Measurements from ENCODE around the gene TMEM106A.
"Not testable (repeated sequence)": the region's sequence is repeated elsewhere in the genome, so short reads cannot be mapped to it uniquely, and the experiment has no call there.

The TMEM106A gene, protein sequence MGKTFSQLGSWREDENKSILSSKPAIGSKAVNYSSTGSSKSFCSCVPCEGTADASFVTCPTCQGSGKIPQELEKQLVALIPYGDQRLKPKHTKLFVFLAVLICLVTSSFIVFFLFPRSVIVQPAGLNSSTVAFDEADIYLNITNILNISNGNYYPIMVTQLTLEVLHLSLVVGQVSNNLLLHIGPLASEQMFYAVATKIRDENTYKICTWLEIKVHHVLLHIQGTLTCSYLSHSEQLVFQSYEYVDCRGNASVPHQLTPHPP

DNA sequence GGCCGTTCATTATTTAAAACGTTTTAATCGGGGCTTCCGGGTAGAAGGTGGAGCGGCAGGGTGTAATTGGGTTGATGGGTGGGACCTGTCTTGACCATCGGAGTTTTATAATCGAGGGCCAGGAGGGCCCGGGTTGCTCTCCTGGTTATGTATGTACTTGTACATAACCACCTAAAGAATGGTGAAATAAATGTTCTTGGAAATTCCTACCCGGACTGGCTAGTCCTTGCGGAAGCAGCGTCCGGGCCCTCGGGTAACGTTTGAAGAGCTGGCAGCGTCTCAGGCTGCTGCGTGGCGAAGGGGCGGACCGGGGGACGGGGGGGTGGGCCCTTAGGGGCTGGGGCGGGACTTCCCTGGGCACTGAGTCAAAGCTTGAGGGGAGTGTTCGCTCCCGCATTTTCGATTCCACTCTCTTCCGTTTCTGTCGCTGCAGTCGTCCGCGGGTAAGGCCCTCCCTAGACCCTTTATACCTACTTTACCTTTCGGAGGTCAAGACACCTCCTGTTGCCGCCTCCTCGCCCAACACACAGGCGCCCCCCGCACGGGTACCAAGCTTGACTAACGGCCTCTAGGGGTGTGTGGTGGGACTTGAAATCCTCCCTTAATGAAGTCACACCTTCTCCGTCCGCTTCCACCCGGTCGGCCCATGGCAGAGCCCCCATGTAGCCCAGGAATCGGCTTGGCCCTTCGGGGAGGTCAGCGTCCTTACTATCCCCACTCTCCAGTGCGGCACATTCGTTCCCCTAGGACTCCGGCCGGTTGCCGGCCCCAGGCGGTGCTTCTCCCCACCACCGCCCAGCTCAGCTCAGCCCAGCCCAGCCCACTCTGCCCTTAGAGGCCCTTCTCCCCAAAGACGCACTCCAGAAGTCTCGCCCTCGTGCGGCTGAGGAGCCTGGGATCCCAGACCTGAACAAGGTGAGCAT is at the start of gene TMEM106A:
TSS of gene TMEM106A (plus strand) at position 396 of the 923 bp plus-strand sequence. CDS start 1,167 bp downstream, outside the sequence.
- peak; percentile 88 for DNase-seq (ENCODE audit: low spot score)

DNA sequence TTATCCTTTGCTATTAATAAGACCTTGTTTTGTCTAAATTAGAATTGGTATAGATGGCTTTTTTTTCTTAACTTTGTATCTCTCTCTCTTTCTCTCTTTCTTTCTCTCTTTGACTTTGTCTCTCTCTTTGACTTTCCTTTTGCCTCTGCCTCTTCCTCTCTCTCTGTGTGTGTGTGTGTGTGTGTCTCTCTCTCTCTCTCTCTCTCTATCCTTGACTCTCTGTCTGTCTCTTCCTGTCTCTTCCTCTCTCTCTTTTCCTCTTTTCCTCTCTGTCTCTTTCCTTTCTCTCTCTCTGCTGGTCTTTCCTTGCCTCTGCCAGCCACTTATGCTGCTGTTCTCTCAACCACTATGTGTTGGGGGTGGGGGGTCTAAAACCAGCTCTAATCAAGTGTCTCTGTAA is 45.7 kb upstream of the TMEM106A start:
- DNase-seq (ENCODE audit: low spot score), result not testable (repeated sequence)

DNA sequence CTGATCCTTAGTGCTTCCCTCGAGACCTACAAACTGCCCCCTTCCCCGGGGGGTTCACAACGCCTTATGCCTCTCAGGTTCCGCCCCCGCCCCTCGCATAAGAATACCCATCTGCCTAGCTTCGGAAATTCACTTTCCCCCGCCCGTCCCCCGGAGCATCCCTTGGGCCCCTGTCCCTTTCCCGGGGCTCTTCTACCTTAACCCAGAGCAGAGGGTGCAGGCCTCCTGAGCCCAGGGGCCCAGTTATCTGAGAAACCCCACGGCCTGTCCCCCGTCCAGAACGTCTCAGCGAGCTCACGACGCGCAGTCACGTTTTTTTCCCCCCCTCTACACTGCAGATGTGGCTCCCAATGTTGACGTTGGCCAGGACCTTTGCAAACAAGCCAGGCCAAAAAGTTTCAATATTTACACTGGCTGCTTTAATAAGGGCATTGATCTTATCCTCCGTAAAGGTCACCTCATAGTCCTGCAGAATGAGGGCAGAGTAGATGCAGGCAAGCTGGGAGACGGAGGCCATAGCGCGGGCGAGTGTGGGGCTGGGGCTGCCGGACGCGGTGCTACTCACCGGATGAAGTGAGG is 42.0 kb upstream of the TMEM106A start:
- DNase-seq (ENCODE audit: low spot score), result peak; percentile 22

DNA sequence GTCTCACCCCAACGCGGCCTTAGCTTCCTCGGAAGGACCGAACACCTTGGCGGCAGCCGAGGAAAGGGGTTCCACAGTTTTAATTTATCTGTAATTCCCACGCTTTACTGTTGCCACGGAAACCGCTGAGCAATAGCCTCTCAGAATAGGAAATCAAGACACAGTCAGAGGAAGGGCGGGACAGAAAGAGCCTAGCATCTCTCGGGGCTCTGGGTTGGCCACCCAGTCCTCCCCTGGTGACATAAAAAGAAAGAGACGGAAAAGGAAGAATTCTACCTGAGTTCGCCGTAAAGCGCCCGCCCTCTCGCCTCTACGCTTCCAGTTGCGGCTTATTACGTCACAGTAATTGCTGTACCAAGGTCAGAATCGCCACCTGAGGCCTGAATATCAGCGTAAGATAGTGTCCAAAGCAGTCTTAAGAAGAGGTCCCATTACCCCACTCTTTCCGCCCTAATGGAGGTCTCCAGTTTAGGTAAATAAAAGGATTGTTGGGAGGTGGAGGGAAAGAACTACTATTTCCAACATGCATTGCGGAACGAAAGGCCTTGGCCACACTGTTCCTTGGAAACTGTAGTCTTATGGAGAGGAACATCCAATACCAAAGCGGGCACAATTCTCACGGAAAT is 41.4 kb upstream of the TMEM106A start:
- peak; percentile 97 for DNase-seq (ENCODE audit: low spot score)

DNA sequence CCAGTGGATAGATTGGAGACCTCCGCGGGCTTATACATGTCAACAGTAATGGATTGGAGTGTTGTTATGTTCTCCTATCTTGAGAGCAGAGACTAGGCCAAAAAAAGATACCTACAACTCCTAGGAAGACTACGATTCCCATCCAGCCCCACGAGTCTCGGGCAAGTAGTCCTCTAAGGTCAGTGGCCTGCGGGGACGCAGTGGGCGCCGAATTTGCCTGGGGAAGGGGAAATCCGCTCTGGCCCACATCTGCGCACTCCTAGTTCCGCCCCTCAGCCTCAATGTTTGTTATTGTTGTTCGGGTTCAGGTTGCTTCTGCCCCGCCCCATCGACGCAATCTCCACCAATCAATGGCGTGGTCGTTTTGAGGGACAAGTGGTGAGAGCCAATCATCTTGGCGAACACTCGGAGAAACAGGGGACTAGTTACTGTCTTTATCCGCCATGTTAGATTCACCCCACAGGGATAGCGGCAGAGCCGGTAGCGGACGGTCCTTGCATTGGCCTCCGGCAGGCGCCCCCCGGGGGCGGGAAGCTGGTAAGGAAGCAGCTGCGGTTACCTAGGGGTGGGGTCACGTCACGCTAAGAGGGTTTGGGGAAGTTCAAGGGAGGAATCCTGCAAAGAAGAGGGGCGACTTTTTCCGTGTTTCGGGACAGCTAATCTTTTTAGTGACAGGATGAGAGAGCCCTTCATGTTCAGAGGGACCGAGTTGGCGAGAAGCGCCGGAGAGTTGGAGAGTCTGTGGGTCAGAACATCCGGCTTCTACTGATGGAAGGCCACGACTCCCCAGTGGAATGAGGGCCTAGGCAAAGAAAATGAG is 40.7 kb upstream of the TMEM106A start, which contains the start of gene NBR1:
TSS of gene NBR1 (plus strand) at position 449 of the 820 bp plus-strand sequence. CDS start 4,586 bp downstream, outside the sequence.
- peak; percentile 99 for DNase-seq (ENCODE audit: low spot score)

DNA sequence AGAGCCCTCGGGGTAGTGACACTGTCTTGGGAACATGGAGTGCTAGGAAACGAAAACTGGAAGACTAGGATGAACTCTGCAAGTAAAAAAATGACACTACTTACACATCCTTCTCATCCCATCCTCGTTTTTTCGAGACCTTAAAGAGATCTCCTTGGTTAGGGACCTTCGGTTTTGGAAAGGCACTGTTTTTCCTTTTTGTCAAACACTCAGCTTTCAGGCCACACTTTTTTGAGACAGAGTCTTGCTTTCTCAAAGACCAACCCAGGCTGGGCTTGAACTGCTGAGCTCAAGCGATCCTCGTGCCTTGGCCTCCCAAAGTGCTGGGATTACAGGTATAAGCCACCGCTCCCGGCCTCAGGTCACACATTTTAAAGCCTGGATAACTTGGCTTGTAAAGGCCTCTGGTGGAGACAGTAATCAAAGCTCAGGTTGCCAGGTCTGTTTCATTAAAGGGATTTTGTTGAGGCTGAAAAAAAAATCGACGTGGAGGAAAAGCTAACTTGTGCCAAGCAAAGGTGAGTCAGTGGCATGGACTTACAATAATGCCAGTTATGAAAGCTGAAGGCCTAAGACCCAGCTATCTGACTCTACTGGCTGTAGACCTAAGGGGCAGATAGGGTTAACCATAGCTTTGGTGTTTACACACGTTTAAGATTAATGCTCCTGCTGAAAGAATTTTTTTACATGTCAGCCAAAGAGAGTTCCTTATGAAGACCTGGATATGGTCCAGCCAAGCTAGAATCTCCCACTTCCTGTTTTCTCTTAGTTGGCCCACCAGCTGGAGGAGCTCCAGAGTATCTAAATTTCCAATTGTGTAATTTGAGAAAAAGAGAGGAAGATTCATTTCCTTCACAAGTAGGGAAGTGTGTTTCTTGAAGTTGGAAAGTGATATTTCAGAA is 39.8 kb upstream of the TMEM106A start:
- DNase-seq (ENCODE audit: low spot score), result peak; percentile 35

DNA sequence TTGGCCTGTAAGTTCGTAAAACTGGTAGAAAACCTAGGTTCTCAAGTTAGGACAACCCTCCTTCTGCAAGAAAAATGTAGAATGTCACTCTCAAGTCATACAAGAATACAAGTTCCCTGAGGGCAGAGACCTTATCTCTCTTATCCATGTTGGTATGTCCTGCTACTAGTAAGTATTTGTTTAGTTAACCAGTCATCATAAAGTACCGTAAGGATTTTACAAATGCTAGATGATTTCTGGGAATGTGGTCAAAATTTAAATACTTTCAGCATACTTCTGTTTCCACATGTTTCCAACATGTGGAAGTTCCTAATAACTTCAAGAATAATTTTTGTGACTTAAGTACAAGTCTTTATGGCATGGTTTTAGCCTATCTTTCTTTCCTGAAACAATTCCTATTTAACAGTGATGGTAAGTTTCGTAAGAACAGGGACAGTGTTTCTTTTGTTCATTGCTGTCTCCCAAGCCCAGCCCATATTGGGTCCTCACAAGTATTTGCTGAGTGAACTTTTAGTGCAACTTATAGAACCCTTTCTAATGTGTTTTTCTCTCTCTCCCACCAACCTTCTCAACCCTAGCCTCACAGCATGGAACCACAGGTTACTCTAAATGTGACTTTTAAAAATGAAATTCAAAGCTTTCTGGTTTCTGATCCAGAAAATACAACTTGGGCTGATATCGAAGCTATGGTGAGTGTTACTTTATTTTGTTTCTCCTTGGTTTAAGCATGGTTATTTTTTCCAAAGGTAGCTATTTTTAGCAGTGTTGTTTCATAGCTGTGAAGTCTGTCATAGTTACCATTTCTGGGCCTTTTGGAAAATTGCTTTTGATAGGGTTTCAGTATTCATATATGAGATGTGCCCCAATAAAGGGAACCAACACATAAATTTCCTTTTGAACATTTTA is 36.2 kb upstream of the TMEM106A start:
- peak; percentile 32 for DNase-seq (ENCODE audit: low spot score)

DNA sequence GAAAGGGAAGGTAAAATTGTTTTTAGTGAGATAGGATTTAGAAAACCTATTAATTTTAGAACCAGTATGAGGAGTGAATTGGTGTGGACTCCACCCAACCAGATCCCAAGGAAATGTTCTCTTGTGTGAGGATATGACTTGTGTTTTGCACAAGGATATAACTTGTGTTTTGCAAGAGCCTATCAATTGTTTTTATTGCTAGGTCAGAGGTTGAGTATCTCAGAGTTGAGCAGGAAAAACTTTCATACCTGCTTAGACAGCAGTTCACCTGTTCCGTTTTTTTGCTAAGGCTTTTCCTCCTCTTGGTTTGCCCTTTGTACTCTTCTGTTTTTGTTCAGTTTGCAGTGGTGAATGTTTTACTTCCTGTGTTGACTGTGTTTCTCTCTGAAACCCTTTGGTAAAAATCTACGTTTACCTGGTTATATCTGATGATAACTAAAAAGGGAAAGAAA is 35.5 kb upstream of the TMEM106A start:
- no peak for DNase-seq (ENCODE audit: low spot score)

DNA sequence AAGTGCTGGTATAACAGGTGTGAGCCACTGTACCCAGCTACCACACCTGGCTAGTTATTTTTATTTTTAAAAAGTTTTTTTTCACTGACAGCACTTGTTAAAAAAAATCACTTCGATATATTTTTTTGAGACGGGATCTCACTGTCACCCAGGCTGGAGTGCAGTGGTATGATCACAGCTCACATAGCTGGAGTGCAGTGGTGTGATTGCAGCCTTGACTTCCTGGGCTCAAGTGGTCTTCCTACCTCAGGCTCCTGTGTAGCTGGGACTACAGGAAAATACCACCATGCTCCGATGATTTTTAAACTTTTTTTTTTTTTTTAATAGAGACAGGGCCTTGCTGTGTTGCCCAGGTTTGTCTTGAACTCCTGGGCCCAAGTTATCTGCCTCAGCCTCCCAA is 27.8 kb upstream of the TMEM106A start:
- DNase-seq (ENCODE audit: low spot score), result no peak

DNA sequence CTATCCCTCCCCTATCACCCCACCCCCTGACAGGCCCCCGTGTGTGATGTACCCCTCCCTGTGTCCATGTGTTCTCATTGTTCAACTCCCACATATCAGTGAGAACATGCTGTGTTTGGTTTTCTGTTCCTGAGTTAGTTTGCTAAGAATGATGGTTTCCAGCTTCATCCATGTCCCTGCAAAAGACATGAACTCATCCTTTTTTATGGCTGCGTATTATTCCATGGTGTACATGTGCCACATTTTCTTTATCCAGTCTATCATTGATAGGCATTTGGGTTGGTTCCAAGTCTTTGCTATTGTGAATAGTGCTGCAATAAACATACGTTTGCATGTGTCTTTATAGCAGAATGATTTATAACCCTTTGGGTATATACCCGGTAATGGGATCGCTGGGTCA is 25.0 kb upstream of the TMEM106A start:
- not testable (repeated sequence) for DNase-seq (ENCODE audit: low spot score)

DNA sequence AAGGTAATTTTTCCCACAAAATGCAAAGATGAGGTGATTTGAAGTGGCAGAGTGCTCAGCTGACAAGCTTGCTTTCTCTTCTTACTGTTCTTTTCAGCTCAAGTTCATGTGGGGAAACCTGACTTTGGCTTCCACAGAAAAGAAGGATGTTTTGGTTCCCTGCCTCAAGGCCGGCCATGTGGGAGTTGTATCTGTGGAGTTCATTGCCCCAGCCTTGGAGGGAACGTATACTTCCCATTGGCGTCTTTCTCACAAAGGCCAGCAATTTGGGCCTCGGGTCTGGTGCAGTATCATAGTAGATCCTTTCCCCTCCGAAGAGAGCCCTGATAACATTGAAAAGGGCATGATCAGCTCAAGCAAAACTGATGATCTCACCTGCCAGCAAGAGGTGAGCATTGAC is 18.4 kb upstream of the TMEM106A start:
- no peak for DNase-seq (ENCODE audit: low spot score)

DNA sequence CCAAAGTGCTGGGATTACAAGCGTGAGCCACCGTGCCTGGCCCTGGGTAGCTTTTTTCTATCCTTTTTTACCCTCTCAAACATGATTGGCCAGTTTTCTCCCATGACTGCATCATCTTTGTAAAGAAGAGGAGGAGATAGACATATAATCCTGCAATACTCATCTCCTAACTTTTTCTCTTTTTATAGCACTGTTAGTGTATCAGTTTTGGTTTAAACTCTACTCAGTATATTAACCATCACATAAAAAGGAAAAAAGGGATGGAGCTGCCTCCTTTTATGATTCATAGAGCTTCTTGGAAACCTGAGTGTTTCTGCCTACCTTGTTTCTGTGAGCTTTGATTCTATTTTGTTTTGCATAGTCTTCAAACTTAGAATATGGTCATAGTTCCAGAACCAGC is 12.0 kb upstream of the TMEM106A start:
- DNase-seq (ENCODE audit: low spot score), result no peak

DNA sequence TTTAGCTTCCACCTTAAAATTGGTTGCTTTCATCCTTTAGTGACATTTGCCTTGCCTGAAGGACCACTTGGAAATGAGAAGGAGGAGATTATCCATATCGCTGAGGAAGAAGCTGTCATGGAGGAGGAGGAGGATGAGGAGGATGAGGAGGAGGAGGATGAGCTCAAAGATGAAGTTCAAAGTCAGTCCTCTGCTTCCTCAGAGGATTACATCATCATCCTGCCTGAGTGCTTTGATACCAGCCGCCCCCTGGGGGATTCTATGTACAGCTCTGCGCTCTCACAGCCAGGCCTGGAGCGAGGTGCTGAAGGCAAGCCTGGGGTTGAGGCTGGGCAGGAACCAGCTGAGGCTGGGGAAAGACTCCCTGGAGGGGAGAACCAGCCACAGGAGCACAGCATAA is 11.5 kb upstream of the TMEM106A start:
- no peak for DNase-seq (ENCODE audit: low spot score)

DNA sequence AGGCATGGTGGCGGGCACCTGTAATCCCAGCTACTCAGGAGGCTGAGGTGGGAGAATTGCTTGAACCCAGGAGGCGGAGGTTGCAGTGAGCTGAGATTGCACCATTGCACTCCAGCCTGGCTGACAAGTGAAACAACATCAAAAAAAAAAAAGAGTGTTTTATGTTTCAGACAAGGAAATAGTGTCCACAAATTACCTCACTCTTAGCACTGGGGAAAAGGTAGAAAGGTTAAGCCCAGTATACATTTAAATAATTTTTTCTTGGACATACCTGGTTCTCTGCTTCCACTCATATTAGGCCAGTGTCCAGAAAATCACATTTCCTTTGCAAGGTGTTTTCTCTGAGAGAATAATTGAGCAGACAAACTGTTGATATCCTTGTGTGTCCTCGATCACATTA is 8.7 kb upstream of the TMEM106A start:
- DNase-seq (ENCODE audit: low spot score), result not testable (repeated sequence)

DNA sequence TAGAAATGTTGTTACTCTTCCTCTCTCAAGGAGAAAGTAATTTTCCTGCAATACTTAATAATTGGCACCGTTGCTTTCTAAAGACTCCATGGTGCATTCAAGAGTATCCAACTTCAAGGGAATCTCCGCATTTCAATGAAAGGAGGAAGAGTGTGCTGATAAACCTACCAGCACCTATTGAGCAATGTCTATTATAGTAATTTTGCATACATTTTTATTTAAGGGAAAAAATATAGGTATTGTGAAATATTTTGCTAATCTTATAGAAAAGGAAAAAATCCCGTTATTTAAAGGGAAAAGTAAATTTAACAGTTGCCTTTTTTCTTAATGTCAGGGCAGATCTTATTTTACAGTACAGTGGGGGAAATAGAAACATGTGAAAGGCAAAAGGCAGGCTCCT is 1.1 kb upstream of the TMEM106A start:
- no peak for DNase-seq (ENCODE audit: low spot score)

DNA sequence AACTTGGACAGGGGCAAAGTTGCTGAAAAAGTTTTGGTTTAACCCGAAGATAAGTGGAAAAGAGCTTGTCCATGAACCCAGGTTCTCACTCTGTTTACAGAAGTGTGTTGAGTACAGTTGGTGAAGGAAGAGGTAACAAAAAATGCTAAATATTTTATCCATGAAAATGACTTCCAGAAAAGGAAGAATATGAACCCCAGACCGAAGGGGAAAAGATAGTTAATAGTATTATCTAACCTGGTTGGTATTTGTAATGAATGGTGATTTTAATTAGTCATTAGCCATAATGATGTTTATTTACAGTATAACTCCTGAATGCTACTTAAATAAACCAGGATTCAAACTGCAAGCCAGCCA is 574 bp upstream of the TMEM106A start:
- DNase-seq (ENCODE audit: low spot score), result no peak

DNA sequence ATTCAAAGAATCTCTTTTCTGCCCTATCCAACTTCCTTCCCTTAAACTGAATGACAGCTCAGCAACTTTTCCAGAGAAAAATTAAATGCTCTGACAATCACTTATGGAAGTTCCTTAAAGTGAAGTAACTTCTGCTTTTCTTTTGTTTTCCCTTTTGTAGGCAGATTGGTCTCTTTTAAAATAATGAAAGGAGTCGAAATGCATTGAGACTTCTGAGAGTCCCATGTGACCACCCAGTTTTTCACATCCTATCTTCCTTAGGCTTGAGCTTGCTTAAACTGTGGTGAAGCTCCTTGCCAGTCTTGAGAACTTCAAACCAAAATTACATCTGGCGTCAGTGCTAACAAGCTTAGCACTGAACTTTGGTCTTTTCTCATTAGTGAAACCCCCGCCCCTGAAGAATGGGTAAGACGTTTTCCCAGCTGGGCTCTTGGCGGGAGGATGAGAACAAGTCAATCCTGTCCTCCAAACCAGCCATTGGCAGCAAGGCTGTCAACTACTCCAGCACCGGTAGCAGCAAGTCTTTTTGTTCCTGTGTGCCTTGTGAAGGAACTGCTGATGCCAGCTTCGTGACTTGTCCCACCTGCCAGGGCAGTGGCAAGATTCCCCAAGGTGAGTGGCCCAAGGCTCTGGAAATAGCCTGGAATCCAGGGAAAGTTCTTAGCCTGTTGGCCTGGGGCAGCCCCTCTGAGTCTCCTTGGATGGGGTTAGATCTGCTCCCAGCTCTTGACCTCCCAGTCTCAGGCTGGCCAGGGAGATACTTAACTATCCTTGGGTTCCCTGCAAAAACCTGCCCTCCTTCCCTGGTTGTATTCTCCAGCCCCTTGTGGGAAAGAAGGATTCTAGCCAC is 1.2 kb downstream of the TMEM106A start:
- no peak for DNase-seq (ENCODE audit: low spot score)

DNA sequence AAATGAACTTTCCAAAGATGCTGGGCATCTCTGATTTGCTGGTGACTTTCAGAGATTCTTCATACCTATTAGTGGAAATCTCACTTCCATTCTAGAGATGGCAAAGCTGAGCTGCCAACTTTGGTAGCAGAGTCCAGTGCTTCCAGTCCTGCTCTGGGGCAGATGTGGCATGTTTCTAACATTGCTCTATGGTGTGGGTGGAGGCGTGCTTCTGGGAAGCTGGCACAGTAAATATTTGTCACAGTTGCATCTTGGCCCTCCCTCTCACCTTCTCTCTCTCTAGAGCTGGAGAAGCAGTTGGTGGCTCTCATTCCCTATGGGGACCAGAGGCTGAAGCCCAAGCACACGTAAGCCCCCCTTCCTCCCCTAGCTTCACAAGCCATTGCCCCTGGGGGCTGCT is 1.9 kb downstream of the TMEM106A start:
- no peak for DNase-seq (ENCODE audit: low spot score)

Data from COLO829 (cell line).